ENCODE results near the gene SEMA3F.

Gene SEMA3F

DNA sequence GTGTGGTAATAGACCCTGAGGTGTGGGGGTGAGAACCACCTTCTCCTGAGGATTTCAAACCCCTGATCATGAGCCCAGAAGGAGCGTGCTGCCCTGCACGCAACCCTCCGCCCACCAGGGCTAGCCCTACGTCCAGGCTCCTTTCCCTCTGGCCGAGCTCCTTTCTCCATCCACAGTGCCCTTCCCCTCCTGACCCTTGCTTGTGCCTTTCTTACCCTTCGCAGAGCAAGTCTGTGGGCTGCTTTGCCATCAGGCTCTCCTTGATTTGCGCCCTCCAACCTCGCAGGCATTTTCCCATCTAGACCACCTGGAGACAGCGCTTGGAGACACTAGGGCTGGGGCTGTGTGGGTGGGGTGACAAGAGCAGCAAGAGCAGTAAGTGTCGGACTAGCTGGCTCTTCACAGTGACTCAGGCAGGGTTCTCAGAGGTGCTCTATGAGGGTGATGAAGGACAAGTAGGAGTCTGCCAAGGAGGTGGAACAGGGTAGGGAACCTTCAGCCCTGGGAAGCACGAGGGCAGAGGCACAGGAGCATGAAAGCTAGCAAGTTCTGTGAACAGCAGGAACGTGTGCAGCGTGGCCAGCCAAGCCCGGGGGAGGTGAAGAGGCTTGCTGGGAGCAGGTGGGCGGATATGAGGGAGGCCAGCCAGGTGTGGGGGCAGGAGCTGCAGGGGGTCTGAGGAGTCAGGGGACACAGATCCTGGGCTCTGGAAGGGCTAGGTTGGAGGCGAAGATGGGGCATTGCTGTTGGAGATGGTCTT is 47.4 kb downstream of the SEMA3F start:
- DNase-seq (ENCODE audit: low read depth) = no peak

DNA sequence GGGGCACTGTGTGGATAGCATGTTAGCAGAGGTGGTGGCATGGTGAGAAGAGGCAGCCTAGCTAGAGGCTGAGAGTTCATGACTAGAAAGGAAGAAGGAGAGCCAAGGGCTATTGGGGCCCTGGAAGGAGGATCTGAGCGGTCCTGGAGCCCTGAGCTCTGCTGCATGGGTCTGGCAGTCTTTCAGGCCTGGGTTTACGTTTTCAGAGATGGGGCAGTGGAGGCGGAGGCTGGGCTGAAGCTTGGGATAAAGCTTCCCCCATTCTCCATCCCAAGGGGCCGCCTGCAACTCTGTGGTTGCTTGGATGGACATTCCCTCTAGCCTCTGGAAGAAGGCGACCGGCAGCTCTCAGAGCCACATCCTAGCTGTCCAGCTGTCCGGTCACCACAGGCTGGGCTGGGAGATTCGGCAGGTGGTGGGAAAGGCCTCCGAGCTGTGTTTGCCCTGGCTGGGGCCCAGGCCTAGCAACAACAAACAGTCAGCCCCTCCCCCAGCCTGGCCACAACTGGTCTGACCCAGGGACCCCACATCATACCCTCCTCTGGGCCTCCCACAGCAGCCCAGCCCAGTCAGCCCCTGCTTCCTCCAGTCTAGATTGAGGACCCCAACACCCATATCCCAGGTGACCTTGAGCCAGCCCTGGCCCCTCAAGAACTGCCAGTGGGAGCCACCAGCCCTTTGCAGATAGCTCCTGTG is 48.1 kb downstream of the SEMA3F start:
- DNase-seq (ENCODE audit: low read depth) = no peak
- H3K4me3 ChIP-seq (ENCODE audit: control insufficient read depth, low read depth, low read length) = no peak overlapping the region
- no peak for TF ChIP-seq CTCF (conservative IDR thresholded peaks at IDR 0.05; ENCODE audit: control insufficient read depth, insufficient read depth, low read depth, low read length)

More for the DNA sequence above, 47.4 kb downstream of the SEMA3F start:
- no peak for TF ChIP-seq CTCF (conservative IDR thresholded peaks at IDR 0.05; ENCODE audit: control insufficient read depth, insufficient read depth, low read depth, low read length)
- H3K4me3 ChIP-seq (ENCODE audit: control insufficient read depth, low read depth, low read length) = no peak overlapping the region

- DNase-seq (ENCODE audit: low read depth) = no peak
- TF ChIP-seq CTCF (conservative IDR thresholded peaks at IDR 0.05; ENCODE audit: control insufficient read depth, insufficient read depth, low read depth, low read length) = no peak
Observed at GRCh38 chr3:50203809-50204803, 49.0 kb downstream of the SEMA3F start.

DNA sequence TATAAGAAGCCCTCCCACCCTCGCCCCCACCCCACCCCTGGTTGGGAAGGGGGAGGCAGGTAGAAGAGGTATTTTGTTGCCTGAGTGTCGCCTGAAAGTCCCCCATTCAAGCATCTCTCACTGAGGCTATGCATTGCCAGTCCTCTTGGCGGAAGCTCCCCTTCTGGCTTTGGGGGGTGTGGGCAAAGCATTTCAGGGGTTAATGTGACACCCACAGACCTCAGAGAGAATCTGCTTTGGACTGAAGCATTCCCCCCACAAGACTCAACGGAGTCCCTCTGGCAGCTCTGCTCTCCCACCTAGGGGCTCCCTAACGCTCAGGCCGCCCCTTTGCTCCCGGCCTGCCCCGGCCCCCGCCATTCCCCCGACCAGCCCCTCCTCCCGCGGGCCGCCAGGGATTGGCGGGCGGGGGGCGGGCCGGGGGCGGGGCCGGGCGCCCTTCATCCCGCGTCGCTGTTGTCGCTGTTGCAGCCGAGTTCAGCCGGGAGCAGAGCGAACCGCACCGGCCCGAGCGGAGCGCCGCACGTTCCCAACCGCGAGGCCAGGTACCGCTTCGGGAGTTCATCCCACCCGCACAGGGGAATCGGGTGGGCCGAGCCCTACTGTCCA is 49.8 kb downstream of the SEMA3F start, which contains the start of gene SLC38A3:
SLC38A3 (plus strand) TSS at position 468 of the 609 bp plus-strand sequence. CDS start 8,929 bp downstream, outside the sequence.
- DNase-seq (ENCODE audit: low read depth) = no peak
- TF ChIP-seq CTCF (conservative IDR thresholded peaks at IDR 0.05; ENCODE audit: control insufficient read depth, insufficient read depth, low read depth, low read length) = no peak
- H3K4me3 ChIP-seq (ENCODE audit: control insufficient read depth, low read depth, low read length) = no peak within 1 kb of the TSS

More at GRCh38 chr3:50203809-50204803, 49.0 kb downstream of the SEMA3F start:
- H3K4me3 ChIP-seq (ENCODE audit: control insufficient read depth, low read depth, low read length) = no peak overlapping the region

GRCh38 chr3:50205413-50206276 is 50.5 kb downstream of the SEMA3F start:
- no peak for DNase-seq (ENCODE audit: low read depth)
- H3K4me3 ChIP-seq (ENCODE audit: control insufficient read depth, low read depth, low read length) = no peak overlapping the region
- no peak for TF ChIP-seq CTCF (conservative IDR thresholded peaks at IDR 0.05; ENCODE audit: control insufficient read depth, insufficient read depth, low read depth, low read length)
